ENCODE data around the gene IPO7.
A peak's percentile ranks its signal among the peaks of the same experiment; 100 is the strongest.

IPO7 gene

GRCh38 chr11:9459667-9460321, 75.3 kb downstream of the IPO7 start:
- TF ChIP-seq EZH2phosphoT487 (conservative IDR thresholded peaks at IDR 0.05; ENCODE audit: low read length) (no peak), CTCF (IDR thresholded peaks at IDR 0.05; ENCODE audit: insufficient read depth, low read length, poor library complexity, severe bottlenecking) (no peak)

GRCh38 chr11:9460322-9461062, 76.0 kb downstream of the IPO7 start, which contains the start of gene ZNF143:
Gene ZNF143 (plus strand): TSS chr11:9461012. CDS start chr11:9471309, 10,297 bp downstream.
- H3K9ac ChIP-seq (ENCODE audit: low read length) = peak within 1 kb of the TSS; percentile 98
- TF ChIP-seq CTCF (IDR thresholded peaks at IDR 0.05; ENCODE audit: insufficient read depth, low read length, poor library complexity, severe bottlenecking) (no peak), EZH2phosphoT487 (conservative IDR thresholded peaks at IDR 0.05; ENCODE audit: low read length) (no peak)
- H3K79me2 ChIP-seq (ENCODE audit: insufficient read depth, low read length) = peaks cover 51% of the 10 kb centered on the region
- H3K4me3 ChIP-seq (ENCODE audit: insufficient read depth, low read length, poor library complexity, severe bottlenecking) = peak within 1 kb of the TSS; percentile 96
- no peaks in the 10 kb centered on the region for H3K27me3 ChIP-seq (ENCODE audit: low read length)
- no peaks in the 10 kb centered on the region for H3K9me3 ChIP-seq (ENCODE audit: insufficient read depth, low read length)
- no peaks in the 10 kb centered on the region for H3K9me2 ChIP-seq (replicated peaks; ENCODE audit: insufficient read depth, low read length)
- peak within 1 kb of the TSS; percentile 58 for H2AFZ ChIP-seq (ENCODE audit: low read depth, low read length, severe bottlenecking)
- H3K4me2 ChIP-seq (ENCODE audit: low read depth, low read length, poor library complexity, severe bottlenecking) = peak within 1 kb of the TSS; percentile 84
- peak within 1 kb of the TSS; percentile 99 for H3K27ac ChIP-seq (ENCODE audit: low read depth, low read length)
- H3F3A ChIP-seq (ENCODE audit: insufficient read depth) = peaks cover 42% of the 10 kb centered on the region
- H4K20me1 ChIP-seq (ENCODE audit: low read depth, low read length) = no peaks in the 10 kb centered on the region
- no peaks in the 10 kb centered on the region for H3K36me3 ChIP-seq (ENCODE audit: low read length)

More at GRCh38 chr11:9459667-9460321, 75.3 kb downstream of the IPO7 start:
- peaks cover 46% of the 10 kb centered on the region for H3K79me2 ChIP-seq (ENCODE audit: insufficient read depth, low read length)
- no peaks in the 10 kb centered on the region for H3K27me3 ChIP-seq (ENCODE audit: low read length)
- peak overlapping the region; percentile 89 for H3K27ac ChIP-seq (ENCODE audit: low read depth, low read length)
- H3F3A ChIP-seq (ENCODE audit: insufficient read depth) = peaks cover 42% of the 10 kb centered on the region
- no peak overlapping the region for H2AFZ ChIP-seq (ENCODE audit: low read depth, low read length, severe bottlenecking)
- H3K4me3 ChIP-seq (ENCODE audit: insufficient read depth, low read length, poor library complexity, severe bottlenecking) = peak overlapping the region; percentile 96
- H3K4me2 ChIP-seq (ENCODE audit: low read depth, low read length, poor library complexity, severe bottlenecking) = peak overlapping the region; percentile 82
- H3K36me3 ChIP-seq (ENCODE audit: low read length) = no peaks in the 10 kb centered on the region
- H3K9ac ChIP-seq (ENCODE audit: low read length) = peak overlapping the region; percentile 98
- H3K9me3 ChIP-seq (ENCODE audit: insufficient read depth, low read length) = no peaks in the 10 kb centered on the region
- H4K20me1 ChIP-seq (ENCODE audit: low read depth, low read length) = no peaks in the 10 kb centered on the region
- no peaks in the 10 kb centered on the region for H3K9me2 ChIP-seq (replicated peaks; ENCODE audit: insufficient read depth, low read length)

GRCh38 chr11:9461063-9461759, 76.8 kb downstream of the IPO7 start:
- Histone ChIP-seq H3K4me2 (ENCODE audit: low read depth, low read length, poor library complexity, severe bottlenecking) (peak overlapping the region; percentile 84), H4K20me1 (ENCODE audit: low read depth, low read length) (no peaks in the 10 kb centered on the region), H3K4me3 (ENCODE audit: insufficient read depth, low read length, poor library complexity, severe bottlenecking) (peak overlapping the region; percentile 65), H3K79me2 (ENCODE audit: insufficient read depth, low read length) (peaks cover 56% of the 10 kb centered on the region), H3K9me3 (ENCODE audit: insufficient read depth, low read length) (no peaks in the 10 kb centered on the region), H3K9me2 (replicated peaks; ENCODE audit: insufficient read depth, low read length) (no peaks in the 10 kb centered on the region), H3K27me3 (ENCODE audit: low read length) (no peaks in the 10 kb centered on the region), H2AFZ (ENCODE audit: low read depth, low read length, severe bottlenecking) (peak overlapping the region; percentile 58), H3K36me3 (ENCODE audit: low read length) (no peaks in the 10 kb centered on the region), H3F3A (ENCODE audit: insufficient read depth) (peaks cover 37% of the 10 kb centered on the region), H3K9ac (ENCODE audit: low read length) (peak overlapping the region; percentile 82), H3K27ac (ENCODE audit: low read depth, low read length) (peak overlapping the region; percentile 99)
- no peak for TF ChIP-seq CTCF (IDR thresholded peaks at IDR 0.05; ENCODE audit: insufficient read depth, low read length, poor library complexity, severe bottlenecking)
- no peak for TF ChIP-seq EZH2phosphoT487 (conservative IDR thresholded peaks at IDR 0.05; ENCODE audit: low read length)
